ACC112 (cell line): ENCODE data around the gene BLVRA.
"Not testable (repeated sequence)": the region's sequence is repeated elsewhere in the genome, so short reads cannot be mapped to it uniquely, and the experiment has no call there.

Experiments used
- H2AFZ ChIP-seq: fragments of 200-600 bp; sonication (generic); one replicate; pipeline ENCODE4 v1.6.0; 2017; ENCODE audit warnings: antibody characterized with exemption, low read length; ENCODE audit not compliant: unreplicated experiment
- H3K27ac ChIP-seq: fragments of 200-600 bp; sonication (generic); 2 replicates; pipeline ENCODE4 v1.5.1; 2014; ENCODE audit warnings: low read depth, mild to moderate bottlenecking, antibody characterized with exemption, low read length, moderate library complexity
- H3K27me3 ChIP-seq: fragments of 200-600 bp; sonication (generic); 2 replicates; pipeline ENCODE4 v1.6.1; 2014; ENCODE audit warnings: mild to moderate bottlenecking, antibody characterized with exemption, low read length, moderate library complexity, mixed read lengths; ENCODE audit not compliant: insufficient read depth
- H3K36me3 ChIP-seq: fragments of 200-600 bp; sonication (generic); 2 replicates; pipeline ENCODE4 v1.6.1; 2016; ENCODE audit warnings: mild to moderate bottlenecking, antibody characterized with exemption, low read length, moderate library complexity, mixed read lengths; ENCODE audit not compliant: insufficient read depth
- H3K4me1 ChIP-seq: fragments of 200-600 bp; sonication (generic); one replicate; pipeline ENCODE4 v1.6.1; 2016; ENCODE audit warnings: low read length, mixed read lengths; ENCODE audit not compliant: insufficient read depth, unreplicated experiment, control insufficient read depth
- H3K4me3 ChIP-seq: fragments of 200-600 bp; sonication (generic); 2 replicates; pipeline ENCODE4 v1.5.1; 2014; ENCODE audit warnings: mild to moderate bottlenecking, low read depth, low read length
- H3K79me2 ChIP-seq: fragments of 200-600 bp; sonication (generic); one replicate; pipeline ENCODE4 v1.6.0; 2016; ENCODE audit warnings: low read length; ENCODE audit not compliant: control insufficient read depth, unreplicated experiment, insufficient read depth

BLVRA gene

DNA sequence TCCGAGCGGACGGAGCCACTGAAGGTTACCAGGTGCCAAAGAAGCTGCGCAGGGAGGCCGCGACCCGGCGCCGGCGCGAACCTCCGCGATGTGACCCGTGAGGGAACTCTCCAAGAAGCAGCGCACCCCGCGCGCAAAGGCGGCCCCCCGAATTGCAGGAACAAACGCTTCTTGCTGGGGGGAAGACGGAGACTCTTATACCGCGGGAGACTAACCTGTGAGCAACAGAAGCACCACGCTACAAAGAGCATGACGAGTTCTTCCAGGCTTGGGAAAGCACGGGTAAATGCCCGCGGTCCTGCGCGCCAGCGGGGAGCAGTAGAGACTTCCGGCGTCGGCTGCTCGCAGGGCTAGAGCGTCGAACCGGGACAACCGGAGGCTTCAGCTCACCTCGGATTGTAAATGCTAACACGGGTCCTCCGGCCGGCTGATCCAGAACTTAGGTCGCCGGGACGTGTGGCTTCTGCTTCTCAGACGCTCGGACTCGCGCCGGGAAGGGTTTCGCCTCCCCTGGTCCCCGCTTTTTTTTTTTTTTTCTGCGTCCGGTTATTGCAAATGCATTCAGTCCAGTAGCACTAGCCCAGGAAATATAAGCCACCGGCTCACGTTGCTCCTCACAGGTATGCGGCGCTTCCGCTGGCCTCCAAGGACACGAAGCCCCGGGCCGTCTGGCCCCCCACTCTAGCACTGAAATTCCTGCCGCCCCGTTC, 29.1 kb upstream of the BLVRA start, which contains the start of gene COA1:
COA1 (minus strand) TSS at position 310 of the 710 bp plus-strand sequence. CDS start 80,909 bp downstream, outside the sequence.
- no peaks in the 10 kb centered on the region; the same call in 1 of the 2 replicates for H3K36me3 ChIP-seq
- peak within 1 kb of the TSS; percentile 33; the same call in 1 of the 2 replicates for H3K27ac ChIP-seq
- H2AFZ ChIP-seq: peak within 1 kb of the TSS; percentile 100
- H3K27me3 ChIP-seq: no peaks in the 10 kb centered on the region
- H3K4me3 ChIP-seq: peak within 1 kb of the TSS; percentile 99
- H3K79me2 ChIP-seq: peaks cover 42% of the 10 kb centered on the region
- H3K4me1 ChIP-seq: peaks cover 22% of the 10 kb centered on the region

DNA sequence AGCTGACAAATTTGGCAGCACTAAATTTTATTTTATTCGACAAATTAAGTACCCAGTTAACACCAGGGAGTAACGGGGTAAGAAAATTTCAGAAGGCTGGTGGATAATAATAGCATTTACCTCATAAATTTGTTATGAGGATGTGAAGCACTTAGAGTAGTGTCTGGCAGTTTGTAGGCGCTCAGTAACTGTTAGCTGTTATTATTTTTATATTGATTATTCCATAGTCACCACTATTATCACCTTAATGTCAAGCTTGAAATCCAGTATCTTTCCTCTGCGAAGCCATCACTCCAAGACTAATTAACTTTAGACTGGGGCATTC, 28.6 kb upstream of the BLVRA start:
- Histone ChIP-seq H3K4me1 (peaks cover 22% of the 10 kb centered on the region), H3K36me3 (no peaks in the 10 kb centered on the region; the same call in 1 of the 2 replicates), H3K4me3 (peak overlapping the region; percentile 99), H3K27me3 (no peaks in the 10 kb centered on the region), H3K79me2 (peaks cover 37% of the 10 kb centered on the region), H3K27ac (peak overlapping the region; percentile 33; the same call in 1 of the 2 replicates), H2AFZ (peak overlapping the region; percentile 100)

DNA sequence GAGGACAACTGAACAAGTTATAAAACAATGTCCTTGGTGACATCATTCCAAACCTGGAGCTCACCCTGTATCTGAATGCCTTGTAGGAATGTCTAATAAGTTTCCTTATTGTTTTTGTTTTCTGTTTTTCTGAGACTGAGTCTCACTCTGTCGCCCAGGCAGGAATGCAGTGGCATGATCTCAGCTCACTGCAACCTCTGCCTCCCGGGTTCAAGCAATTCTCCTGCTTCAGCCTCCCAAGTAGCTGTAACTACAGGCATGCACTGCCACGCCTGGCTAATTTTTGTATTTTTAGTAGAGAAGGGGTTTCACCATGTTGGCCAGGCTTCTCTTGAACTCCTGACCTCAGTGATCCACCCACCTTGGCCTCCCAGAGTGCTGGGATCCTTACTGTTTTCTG, 27.0 kb upstream of the BLVRA start:
- peaks cover 28% of the 10 kb centered on the region for H3K79me2 ChIP-seq
- not testable (repeated sequence) for H2AFZ ChIP-seq, H3K4me3 ChIP-seq

DNA sequence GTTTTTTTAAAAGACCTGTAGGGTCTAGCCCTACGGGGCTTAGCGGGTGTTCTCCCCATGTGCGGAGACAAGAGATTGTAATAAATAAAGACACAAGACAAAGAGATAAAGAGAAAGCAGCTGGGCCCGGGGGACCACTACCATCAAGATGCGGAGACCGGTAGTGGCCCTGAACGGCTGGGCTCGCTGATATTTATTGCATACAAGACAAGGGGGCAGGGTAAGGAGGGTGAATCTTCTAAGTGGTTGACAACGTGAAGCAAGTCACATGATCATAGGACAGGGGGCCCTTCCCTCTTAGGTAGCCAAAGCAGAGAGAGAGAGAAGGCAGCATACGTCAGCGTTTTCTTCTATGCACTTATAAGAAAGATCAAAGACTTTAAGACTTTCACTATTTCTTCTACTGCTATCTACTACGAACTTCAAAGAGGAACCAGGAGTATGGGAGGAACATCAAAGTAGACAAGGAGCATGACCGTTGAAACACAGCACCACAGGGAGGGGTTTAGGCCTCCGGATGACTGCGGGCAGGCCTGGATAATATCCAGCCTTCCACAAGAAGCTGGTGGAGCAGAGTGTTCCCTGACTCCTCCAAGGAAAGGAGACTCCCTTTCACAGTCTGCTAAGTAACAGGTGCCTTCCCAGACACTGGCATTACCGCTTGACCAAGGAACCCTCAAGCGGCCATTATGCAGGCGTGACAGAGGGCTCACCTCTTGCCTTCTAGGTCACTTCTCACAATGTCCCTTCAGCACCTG, 23.7 kb upstream of the BLVRA start:
- H3K79me2 ChIP-seq, H3K27ac ChIP-seq, H2AFZ ChIP-seq, H3K27me3 ChIP-seq, H3K36me3 ChIP-seq, H3K4me3 ChIP-seq, H3K4me1 ChIP-seq: not testable (repeated sequence)

More for the DNA sequence above, 27.0 kb upstream of the BLVRA start:
- not testable (repeated sequence) for H3K36me3 ChIP-seq, H3K27me3 ChIP-seq, H3K27ac ChIP-seq
- peaks cover 22% of the 10 kb centered on the region for H3K4me1 ChIP-seq

DNA sequence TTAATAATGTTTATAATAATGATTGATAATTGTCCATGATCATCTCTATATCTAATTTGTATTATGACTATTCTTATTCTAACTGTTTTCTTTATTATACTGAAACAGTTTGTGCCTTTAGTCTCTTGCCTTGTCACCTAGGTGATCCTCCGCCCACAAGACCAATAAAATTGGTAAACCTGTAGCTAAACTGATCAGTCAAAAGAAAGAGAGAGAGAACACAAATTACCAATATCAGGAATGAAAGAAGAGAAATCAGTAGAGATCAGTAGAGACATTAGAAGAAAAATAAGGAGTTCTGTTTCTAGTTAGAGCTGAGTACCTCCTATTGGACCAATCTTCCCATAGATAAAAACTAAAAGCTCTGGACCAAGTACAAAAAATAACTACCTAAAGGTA, 23.1 kb upstream of the BLVRA start:
- no peaks in the 10 kb centered on the region for H3K36me3 ChIP-seq
- no peak overlapping the region for H2AFZ ChIP-seq
- H3K4me1 ChIP-seq: peaks cover 2% of the 10 kb centered on the region
- H3K27me3 ChIP-seq: no peaks in the 10 kb centered on the region
- no peak overlapping the region for H3K4me3 ChIP-seq
- H3K27ac ChIP-seq: no peak overlapping the region
- H3K79me2 ChIP-seq: no peaks in the 10 kb centered on the region

DNA sequence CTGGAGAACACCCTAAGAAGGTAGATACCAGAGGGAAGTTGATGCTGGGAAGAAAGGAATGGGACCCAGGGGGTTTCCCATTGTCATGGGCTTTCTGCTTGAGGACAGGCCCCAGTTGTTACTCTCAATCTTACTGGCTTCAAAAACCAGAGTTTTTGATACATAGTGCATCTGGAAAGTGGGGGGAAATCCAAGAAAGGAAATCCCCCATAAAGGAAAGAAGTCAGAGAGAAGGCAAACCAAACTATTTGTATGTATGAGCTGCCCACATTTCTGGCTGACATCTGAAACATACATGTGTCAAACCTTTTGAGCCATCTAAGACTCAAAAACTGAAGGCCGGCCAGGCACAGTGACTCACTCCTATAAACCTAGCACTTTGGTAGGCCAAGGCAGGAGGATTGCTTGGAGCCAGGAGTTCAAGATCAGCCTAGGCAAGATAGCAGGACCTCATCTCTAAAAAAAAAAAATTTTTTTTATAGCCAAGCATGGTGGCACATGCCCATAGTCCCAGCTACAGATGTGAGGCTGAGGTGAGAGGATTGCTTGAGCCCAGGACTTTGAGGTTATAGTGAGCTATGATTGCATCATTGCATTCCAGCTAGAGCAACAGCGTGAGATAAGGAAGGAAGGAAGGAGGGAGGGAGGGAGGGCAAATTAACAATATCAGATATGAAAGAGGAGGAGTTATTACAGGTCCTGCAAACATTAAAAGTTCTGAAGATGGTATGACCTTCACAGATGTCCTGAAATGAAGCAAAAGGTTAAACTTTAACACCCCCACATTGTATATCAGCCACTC, 22.5 kb upstream of the BLVRA start:
- H2AFZ ChIP-seq: no peak overlapping the region
- no peaks in the 10 kb centered on the region for H3K36me3 ChIP-seq
- H3K4me3 ChIP-seq: no peak overlapping the region
- no peak overlapping the region for H3K27ac ChIP-seq
- no peaks in the 10 kb centered on the region for H3K27me3 ChIP-seq
- H3K4me1 ChIP-seq: no peaks in the 10 kb centered on the region
- no peaks in the 10 kb centered on the region for H3K79me2 ChIP-seq

DNA sequence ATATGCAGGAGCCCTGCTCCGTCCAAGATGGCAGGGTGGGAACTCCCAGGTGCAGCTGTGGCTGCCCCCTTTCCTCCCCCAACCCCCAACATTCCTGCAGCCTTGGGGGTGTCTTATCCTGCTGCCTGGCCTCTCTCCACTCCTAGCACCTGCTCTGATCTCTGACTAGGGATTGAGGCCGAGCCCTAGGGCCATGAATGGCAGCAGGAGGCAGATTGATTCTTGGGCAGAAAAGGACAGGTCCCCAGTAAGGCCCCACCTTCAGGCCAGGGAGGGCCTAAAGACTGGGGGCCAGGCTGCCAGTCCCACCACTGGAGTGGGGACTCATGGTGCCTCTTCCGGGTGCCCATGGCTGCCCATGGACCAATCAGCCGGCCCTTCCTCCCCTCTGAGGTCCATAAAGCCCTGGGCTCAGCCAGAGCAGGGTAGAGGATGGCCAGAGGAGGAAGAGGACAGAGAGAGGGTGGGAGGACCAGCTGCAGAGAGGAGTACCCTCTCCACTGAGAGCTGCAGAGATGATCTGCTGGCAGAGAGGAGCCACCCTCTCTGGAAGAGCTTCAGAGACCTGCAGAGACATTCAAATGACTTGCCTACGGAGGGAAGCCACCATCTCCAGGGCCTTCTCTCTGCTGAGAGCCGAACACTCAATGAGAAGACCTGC, 20.9 kb upstream of the BLVRA start:
- Histone ChIP-seq H3K27ac (no peak overlapping the region), H2AFZ (no peak overlapping the region), H3K27me3 (no peaks in the 10 kb centered on the region), H3K36me3 (no peaks in the 10 kb centered on the region), H3K79me2 (no peaks in the 10 kb centered on the region), H3K4me3 (no peak overlapping the region), H3K4me1 (no peaks in the 10 kb centered on the region)

DNA sequence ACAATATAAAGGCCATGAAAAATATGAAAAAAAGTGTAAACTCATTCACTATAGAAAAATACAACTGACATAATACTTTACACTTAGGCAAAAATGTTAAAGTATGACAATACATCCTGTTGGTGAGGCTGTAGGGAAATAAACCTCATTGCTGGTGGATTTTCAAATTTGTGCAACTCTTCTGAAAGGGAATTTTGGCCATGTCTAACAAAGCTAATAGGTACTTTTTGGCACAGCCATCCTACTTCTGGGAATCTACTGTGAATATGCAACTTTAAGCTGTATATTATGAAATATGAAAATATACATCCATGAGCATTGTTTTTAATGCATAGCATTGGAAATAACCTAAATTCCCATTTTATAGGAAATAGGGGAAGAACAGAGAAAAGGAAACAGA, 15.8 kb upstream of the BLVRA start:
- no peaks in the 10 kb centered on the region for H3K36me3 ChIP-seq
- H3K4me3 ChIP-seq: no peak overlapping the region
- no peak overlapping the region for H3K27ac ChIP-seq
- H3K79me2 ChIP-seq: no peaks in the 10 kb centered on the region
- H2AFZ ChIP-seq: no peak overlapping the region
- H3K27me3 ChIP-seq: no peaks in the 10 kb centered on the region
- H3K4me1 ChIP-seq: no peaks in the 10 kb centered on the region

DNA sequence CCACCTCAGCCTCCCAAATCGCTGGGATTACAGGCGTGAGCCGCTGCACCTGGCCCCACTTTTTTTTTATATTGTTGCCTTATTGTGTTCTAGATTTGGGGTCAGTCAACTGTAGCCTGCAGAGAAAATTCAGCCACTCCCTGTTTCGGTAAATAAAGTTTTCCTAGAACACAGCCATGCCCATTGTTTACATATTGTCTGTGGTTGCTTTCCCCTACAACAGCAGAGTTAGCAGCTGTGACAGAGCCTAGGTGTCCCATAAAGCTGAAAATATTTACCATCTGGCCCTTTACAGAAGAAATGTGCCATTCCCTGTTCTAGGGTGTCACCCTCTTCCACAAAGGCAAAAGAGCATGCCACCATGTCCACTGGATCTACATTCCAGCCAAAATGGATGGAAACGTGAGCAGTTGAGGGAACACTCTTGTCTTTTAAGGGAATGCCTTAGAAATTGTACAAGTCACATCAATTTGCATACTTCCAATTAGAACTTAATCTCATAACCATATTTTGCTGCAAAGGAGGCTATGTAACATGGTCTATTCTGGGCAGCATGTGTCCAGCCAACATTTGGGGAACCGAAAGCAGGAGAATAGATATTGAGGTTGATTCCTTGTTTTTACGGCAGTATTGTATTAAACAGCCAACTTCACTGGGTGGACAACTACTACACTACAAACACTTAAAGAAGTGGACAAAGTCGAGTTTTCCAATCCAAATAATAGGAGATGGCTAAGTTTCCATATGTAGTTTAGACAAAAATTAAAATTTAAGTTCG, 11.0 kb upstream of the BLVRA start:
- Histone ChIP-seq H3K79me2 (no peaks in the 10 kb centered on the region), H3K4me1 (no peaks in the 10 kb centered on the region), H3K4me3 (no peak overlapping the region), H3K36me3 (no peaks in the 10 kb centered on the region), H3K27me3 (no peaks in the 10 kb centered on the region; the same call in none of the 2 replicates), H2AFZ (no peak overlapping the region), H3K27ac (no peak overlapping the region)
